AG09309 (cell line): Measurements from ENCODE around the gene KCNH1.

ENCODE experiments used
- DNase-seq: peaks from one replicate; pipeline ENCODE4 v3.0.0-alpha.2; 2010; ENCODE audit warnings: low read depth
- H3K4me3 ChIP-seq: 2 replicates; pipeline ENCODE4 v1.5.1; 2011; ENCODE audit warnings: mild to moderate bottlenecking, low read depth, low read length, moderate library complexity; ENCODE audit not compliant: control insufficient read depth
- CTCF ChIP-seq: IDR thresholded peaks from 2 replicates; pipeline ENCODE4 v1.5.1; 2011; ENCODE audit warnings: mild to moderate bottlenecking, low read depth, low read length, inconsistent platforms; ENCODE audit not compliant: insufficient read depth, control insufficient read depth; ENCODE audit errors: missing control alignments

Gene KCNH1

GRCh38 chr1:210631399-210631798 lies 502.5 kb downstream of the KCNH1 start:
- DNase-seq = no peak
- no peak for TF ChIP-seq CTCF
- no peak overlapping the region for H3K4me3 ChIP-seq

- no peak for DNase-seq
- no peak for TF ChIP-seq CTCF
- no peak overlapping the region for H3K4me3 ChIP-seq
Observed at GRCh38 chr1:210629276-210629675, 504.7 kb downstream of the KCNH1 start.

GRCh38 chr1:210627755-210628154 lies 506.2 kb downstream of the KCNH1 start:
- no peak overlapping the region for H3K4me3 ChIP-seq
- DNase-seq = no peak
- no peak for TF ChIP-seq CTCF
